Left lung (tissue), 10 donors: ENCODE measurements around the gene PTOV1. TPM values are rescaled to one million over a fixed set of nuclear protein-coding genes. Genes with fewer than 3 reads are reported as not detected.
A peak's percentile ranks its signal among the peaks of the same experiment; 100 is the strongest.

Experiments used
- ATAC-seq: fragments of 200-7000 bp; cut with Tn5 transposase; one replicate; pipeline ENCODE4 v1.9.1; 2020; ENCODE audit warnings: moderate library complexity
- DNase-seq, 4 donors: peaks; one replicate each; pipeline ENCODE4 v3.0.0-alpha.2; 2013 to 2020
- H3K27ac ChIP-seq, 2 donors: fragments of 200-600 bp; sonication (generic) in 1 of 2; one replicate each; pipeline versions ENCODE4 v1.5.0 to v1.8.0; 2020 to 2021
- H3K27me3 ChIP-seq, 2 donors: fragments of 200-600 bp; sonication (generic) in 1 of 2; one replicate each; pipeline versions ENCODE4 v1.5.0 to v1.8.0; 2020 to 2021
- H3K36me3 ChIP-seq, 2 donors: fragments of 200-600 bp; sonication (generic) in 1 of 2; one replicate each; pipeline versions ENCODE4 v1.5.0 to v1.8.0; 2020 to 2021
- H3K4me1 ChIP-seq, 2 donors: fragments of 200-600 bp; one replicate each; pipeline ENCODE4 v1.8.0; 2021
- H3K4me3 ChIP-seq, 2 donors: fragments of 200-600 bp; sonication (generic) in 1 of 2; one replicate each; pipeline versions ENCODE4 v1.5.0 to v1.8.0; 2020 to 2021; ENCODE audit warnings: mild to moderate bottlenecking in 1 of 2
- H3K9me3 ChIP-seq, 2 donors: fragments of 200-600 bp; sonication (generic) in 1 of 2; one replicate each; pipeline versions ENCODE4 v1.5.0 to v1.8.0; 2020 to 2021
- CTCF ChIP-seq, 2 donors: fragments of 200-600 bp; sonication (generic) in 1 of 2; IDR thresholded peaks; one replicate each; pipeline versions ENCODE4 v1.5.0 to v1.8.0; 2021; ENCODE audit warnings: antibody characterized with exemption in 2 of 2
- intact Hi-C, 2 donors: fragments of 100-400 bp; cut with DNase I; formaldehyde crosslinking; loops; one replicate each; pipeline versions ENCODE4 v1.11.2 to v1.14.2; 2022
- polyA plus RNA-seq, 6 donors: library from polyadenylated mRNA; unstranded; fragments of 120-200 nt; gene quantifications; one replicate each; pipeline ENCODE4 v1.2.1, GENCODE V29; 2013; ENCODE audit not compliant: insufficient read length in 6 of 6
- total RNA-seq, 2 donors: library from RNA; stranded (reverse); fragmentation: NEBNext Ultra II Directional; extraction: Animal tissue kit (Norgen Biotek cat#: 25700); gene quantifications; one replicate each; pipeline ENCODE4 v1.2.1, GENCODE V29; 2021
- donor health status: DM: no; HTN: yes; CAD: no.
- donor health status: DM: no; HTN: no; CAD: no.

The PTOV1 gene
- total and polyA plus RNA-seq, 8 donors: 96.0 to 320 (median 275) TPM

- no peaks in the 10 kb centered on the region for H3K27me3 ChIP-seq
- DNase-seq: peak in 1 of 4 donors; percentile 53
- H3K9me3 ChIP-seq: no peaks in the 10 kb centered on the region
- no peak for ATAC-seq
- H3K27ac ChIP-seq: no peak overlapping the region
- H3K4me1 ChIP-seq: peaks cover 0 to 28% of the 10 kb centered on the region in 2 donors
- H3K4me3 ChIP-seq: no peak overlapping the region
- peaks cover 0 to 64% of the 10 kb centered on the region in 2 donors for H3K36me3 ChIP-seq
- intact Hi-C loops: no loop called here
- TF ChIP-seq CTCF (IDR thresholded peaks at IDR 0.05): no peak
These were observed 29.4 kb downstream of the PTOV1 start for GRCh38 chr19:49880162-49880869.

GRCh38 chr19:49881186-49881585, 30.2 kb downstream of the PTOV1 start:
- TF ChIP-seq CTCF (IDR thresholded peaks at IDR 0.05): no peak
- intact Hi-C loops: no loop called here
- ATAC-seq (no peak), DNase-seq (peak in 1 of 4 donors; percentile 65)
- H3K4me1 ChIP-seq: peaks cover 0 to 22% of the 10 kb centered on the region in 2 donors
- no peak overlapping the region for H3K27ac ChIP-seq
- H3K27me3 ChIP-seq: no peaks in the 10 kb centered on the region
- H3K4me3 ChIP-seq: no peak overlapping the region
- no peaks in the 10 kb centered on the region for H3K9me3 ChIP-seq
- peaks cover 0 to 71% of the 10 kb centered on the region in 2 donors for H3K36me3 ChIP-seq

- DNase-seq: peak in 1 of 4 donors; percentile 74
- Histone ChIP-seq H3K4me1 (peaks cover 0 to 22% of the 10 kb centered on the region in 2 donors), H3K36me3 (peaks cover 0 to 78% of the 10 kb centered on the region in 2 donors), H3K9me3 (no peaks in the 10 kb centered on the region), H3K27ac (no peak overlapping the region), H3K4me3 (no peak overlapping the region), H3K27me3 (no peaks in the 10 kb centered on the region)
- intact Hi-C loops: no loop called here
- ATAC-seq: no peak
- TF ChIP-seq CTCF (IDR thresholded peaks at IDR 0.05): no peak
These were observed 30.9 kb downstream of the PTOV1 start for GRCh38 chr19:49881672-49882394.

GRCh38 chr19:49882643-49883042, 31.7 kb downstream of the PTOV1 start:
- no peak for ATAC-seq
- Histone ChIP-seq H3K9me3 (no peaks in the 10 kb centered on the region), H3K4me1 (peaks cover 0 to 22% of the 10 kb centered on the region in 2 donors), H3K36me3 (peaks cover 0 to 84% of the 10 kb centered on the region in 2 donors), H3K27me3 (no peaks in the 10 kb centered on the region), H3K27ac (no peak overlapping the region), H3K4me3 (no peak overlapping the region)
- no peak for TF ChIP-seq CTCF (IDR thresholded peaks at IDR 0.05)
- intact Hi-C loops: no loop called here
- peak in 1 of 4 donors; percentile 71 for DNase-seq

- H3K27ac ChIP-seq: no peak overlapping the region
- no peak for TF ChIP-seq CTCF (IDR thresholded peaks at IDR 0.05)
- intact Hi-C loops: no loop called here
- ATAC-seq (no peak), DNase-seq (no peak)
- H3K9me3 ChIP-seq: no peaks in the 10 kb centered on the region
- H3K4me1 ChIP-seq: peaks cover 0 to 20% of the 10 kb centered on the region in 2 donors
- H3K27me3 ChIP-seq: no peaks in the 10 kb centered on the region
- H3K4me3 ChIP-seq: no peak overlapping the region
- peaks cover 0 to 88% of the 10 kb centered on the region in 2 donors for H3K36me3 ChIP-seq
These were observed 32.1 kb downstream of the PTOV1 start for GRCh38 chr19:49883094-49883493.
